Amniotic epithelial cell (primary cell): ENCODE measurements around the gene KATNBL1.
"Not testable (repeated sequence)": the region's sequence is repeated elsewhere in the genome, so short reads cannot be mapped to it uniquely, and the experiment has no call there.

Experiments used
- DNase-seq: peaks from one replicate; pipeline ENCODE4 v3.0.0-alpha.2; 2010; ENCODE audit warnings: low read depth

Gene KATNBL1

GRCh38 chr15:34193272-34193671 is 16.6 kb downstream of the KATNBL1 start:
- not testable (repeated sequence) for DNase-seq

GRCh38 chr15:34188711-34189110 is 21.2 kb downstream of the KATNBL1 start:
- no peak for DNase-seq

DNA sequence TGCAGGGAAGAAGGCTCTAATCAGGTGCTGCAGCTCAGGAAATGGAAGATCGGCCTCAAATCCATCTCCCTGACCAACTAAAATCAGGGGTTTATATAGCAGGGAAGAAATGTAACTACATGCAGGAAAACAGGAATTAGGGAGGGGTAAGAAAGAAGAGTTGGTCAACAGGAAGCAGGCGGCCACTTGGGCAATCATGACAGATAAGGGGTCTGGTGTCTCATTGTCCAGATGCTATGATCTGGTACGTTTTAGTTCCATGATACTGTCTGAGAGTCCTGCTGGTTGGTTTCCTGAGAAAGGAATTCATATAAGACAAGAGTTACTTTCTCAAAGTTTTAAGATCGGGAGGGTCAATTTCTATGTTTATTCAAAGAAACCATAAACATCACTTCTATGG is 24.2 kb downstream of the KATNBL1 start:
- DNase-seq = peak; percentile 49

GRCh38 chr15:34182942-34183341 is 27.0 kb downstream of the KATNBL1 start:
- DNase-seq = no peak

DNA sequence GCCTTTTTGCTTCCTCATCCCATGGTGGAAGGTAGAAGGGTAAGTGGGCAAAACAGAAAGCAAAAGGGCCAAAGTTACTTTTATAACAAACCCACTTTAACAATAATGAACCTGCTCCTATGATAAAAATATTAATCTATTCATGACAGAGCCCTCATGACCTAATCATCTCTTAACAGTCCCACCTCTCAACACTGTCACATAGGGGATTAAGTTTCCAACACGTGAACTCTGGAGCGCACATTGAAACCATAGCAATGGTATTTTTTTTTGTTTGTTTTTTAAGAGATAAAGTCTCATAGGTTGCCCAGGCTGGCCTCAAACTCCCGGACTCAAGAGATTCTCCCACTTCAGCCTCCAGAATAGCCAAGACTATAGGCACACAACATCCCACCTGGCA is 30.7 kb downstream of the KATNBL1 start:
- no peak for DNase-seq

DNA sequence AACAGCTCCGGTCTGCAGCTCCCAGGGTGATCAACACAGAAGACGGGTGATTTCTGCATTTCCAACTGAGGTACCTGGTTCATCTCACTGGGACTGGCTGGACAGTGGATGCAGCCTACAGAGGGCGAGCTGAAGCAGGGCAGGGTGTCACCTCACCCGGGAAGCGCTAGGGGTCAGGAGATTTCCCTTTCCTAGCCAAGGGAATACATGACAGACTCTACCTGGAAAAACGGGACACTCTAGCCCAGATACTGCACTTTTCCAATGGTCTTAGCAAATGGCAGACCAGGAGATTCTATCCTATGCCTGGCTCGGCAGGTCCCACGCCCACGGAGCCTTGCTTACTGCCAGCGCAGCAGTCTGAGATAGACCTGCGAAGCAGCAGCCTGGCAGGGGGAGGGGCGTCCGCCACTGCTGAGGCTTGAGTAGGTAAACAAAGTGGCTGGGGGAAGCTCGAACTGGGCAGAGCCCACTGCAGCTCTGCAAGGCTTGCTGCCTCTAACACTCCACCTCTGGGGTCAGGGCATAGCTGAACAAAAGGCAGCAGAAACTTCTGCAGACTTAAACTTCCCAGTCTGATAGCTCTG is 43.8 kb downstream of the KATNBL1 start:
- DNase-seq = not testable (repeated sequence)

DNA sequence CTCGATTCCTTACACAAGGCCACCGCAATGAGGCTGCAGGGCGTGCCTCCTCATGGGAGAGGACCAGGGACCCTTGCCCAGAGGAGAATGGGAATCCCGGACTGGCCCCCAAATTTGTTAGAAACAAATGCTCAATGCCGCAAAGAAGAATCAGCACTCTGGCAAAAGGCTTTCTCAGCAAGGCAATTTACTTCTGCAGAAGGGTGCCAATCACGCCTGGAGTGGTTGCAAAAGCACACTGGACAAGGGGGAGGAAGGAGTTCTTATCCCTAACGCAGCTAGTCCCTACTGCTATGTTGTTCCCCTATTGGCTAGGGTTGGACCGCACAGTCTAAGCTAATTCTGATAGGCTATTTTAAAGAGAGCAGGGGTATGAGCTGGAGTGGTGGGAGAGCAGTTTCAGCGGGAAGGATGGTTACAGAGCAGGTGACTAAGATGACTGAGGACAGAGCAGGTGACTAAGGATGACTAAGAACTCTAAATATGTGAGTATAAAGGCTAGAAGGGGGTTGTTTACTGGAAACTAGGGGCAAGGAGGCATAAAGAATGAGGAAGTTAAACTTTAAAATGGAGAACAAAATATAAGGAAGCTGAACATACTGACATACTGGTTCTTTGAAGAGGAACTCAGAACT is 48.5 kb downstream of the KATNBL1 start:
- peak; percentile 5 for DNase-seq

- no peak for DNase-seq
Observed at GRCh38 chr15:34160735-34161134, 49.2 kb downstream of the KATNBL1 start.

DNA sequence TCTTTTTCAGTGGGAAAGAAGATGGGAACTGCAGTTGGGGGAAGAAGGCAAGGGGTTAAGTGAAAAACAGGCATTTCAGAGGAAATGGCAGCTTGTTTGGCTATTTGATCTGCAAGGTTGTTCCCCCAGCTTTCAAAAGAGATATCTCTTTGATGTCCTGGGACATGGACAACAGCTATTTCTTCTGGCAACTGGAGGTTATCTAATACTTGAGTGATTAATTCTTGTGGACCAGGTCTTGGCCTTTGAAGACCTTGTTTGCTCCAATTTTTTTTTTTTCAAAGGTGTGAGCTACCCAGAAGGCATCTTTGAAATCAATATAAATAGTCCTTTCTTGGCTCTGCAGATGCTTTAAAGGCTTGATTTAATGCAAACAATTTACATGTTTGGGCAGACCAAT is 51.5 kb downstream of the KATNBL1 start:
- DNase-seq = no peak

DNA sequence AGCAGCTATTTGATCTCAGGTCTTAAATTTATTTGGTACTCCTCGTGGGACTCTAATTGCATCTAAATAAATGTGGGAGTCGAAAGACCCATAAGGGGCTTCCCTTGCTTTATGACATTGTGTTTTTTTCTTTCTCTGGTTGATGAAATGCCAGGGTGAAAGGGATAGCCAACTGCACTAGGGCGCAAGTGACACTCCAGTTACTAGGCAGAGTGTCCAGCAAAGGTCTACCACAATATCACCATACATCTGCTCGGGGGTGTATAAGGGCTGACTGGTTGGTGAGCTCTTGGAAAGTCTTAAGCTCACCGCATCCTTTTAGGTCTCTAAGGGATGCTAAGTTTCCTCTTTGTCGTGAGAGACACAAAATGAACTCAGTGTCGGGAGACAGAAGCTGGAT is 54.0 kb downstream of the KATNBL1 start:
- no peak for DNase-seq

DNA sequence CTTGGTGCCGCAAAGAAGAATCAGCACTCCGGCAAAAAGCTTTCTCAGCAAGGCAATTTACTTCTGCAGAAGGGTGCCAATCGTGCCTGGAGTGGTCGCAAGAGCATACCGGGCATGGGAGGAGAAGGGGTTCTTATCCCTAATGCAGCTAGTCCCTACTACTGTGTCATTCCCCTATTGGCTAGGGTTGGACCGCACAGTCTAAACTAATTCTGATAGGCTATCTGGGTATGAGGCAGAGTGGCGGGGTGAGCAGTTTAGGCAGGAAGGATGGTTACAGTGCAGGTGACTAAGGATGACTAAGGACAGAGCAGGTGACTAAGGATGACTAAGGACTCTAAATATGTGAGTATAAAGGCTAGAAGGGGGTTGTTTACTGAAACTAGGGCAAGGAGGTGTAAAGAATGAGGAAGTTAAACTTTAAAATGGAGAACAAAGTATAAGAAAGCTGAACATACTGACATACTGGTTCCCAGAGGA is 55.1 kb downstream of the KATNBL1 start:
- DNase-seq = peak; percentile 44

GRCh38 chr15:34147371-34148140 is 62.3 kb downstream of the KATNBL1 start:
- DNase-seq = peak; percentile 78

DNA sequence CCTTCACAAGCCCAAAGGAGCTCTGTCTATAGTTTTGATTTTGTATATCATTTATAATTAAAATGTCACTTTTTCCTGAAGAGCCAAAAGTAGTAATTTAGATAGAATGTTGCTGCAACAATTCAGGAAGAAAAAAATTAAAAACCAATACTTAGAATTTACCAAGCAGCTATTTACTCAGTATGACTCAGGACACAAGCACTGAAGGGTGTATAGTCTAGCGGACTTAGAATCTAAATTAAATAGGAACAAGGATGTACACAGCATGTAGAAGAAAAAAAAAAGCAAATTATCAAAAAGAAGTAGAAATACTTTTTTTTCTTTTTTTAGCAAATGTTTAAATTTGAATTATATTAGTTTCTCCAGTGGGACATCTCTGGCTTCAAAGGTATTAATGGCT is 76.4 kb downstream of the KATNBL1 start:
- no peak for DNase-seq

- DNase-seq = peak; percentile 24
Observed at GRCh38 chr15:34132881-34133280, 77.0 kb downstream of the KATNBL1 start.

DNA sequence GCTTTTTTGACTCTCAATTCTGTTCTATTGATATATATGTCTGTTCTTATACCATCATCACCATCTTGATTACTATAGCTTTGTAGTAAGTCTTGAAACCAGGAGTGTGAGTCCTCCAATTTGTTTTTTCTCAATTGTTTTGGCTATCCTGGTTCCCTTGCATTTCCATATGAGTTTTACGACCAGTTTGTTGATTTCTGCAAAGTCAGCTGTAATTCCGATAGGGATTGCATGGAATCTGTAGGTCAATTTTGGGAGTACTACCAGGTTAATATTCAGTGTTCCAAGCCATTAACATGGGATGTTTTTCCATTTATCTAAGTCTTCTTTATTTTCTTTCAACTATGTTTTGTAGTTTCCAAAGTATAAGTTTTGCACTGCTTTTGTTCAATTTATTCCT is 81.0 kb downstream of the KATNBL1 start:
- DNase-seq = no peak

DNA sequence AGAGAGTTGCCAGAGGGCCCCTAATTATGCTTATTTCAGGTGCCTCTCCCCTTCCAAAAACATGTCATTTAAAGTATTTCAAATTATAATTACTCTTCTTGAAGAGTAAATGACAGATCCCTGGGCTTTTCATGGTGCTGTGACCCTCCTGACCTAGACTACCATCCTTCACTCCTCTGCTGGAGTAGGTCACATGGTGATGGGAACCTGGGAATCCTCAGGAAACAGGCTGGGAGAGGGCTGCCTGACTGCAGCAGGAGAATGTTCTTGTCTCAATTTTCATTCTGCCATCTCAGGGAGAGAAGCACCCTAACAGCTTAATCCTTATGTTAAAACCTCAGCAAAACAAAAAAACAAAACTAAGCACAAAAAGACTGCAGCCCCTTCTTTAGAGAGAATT is 83.4 kb downstream of the KATNBL1 start:
- no peak for DNase-seq

GRCh38 chr15:34125945-34126344 is 84.0 kb downstream of the KATNBL1 start:
- DNase-seq = no peak

GRCh38 chr15:34124651-34125050 is 85.2 kb downstream of the KATNBL1 start:
- DNase-seq = no peak

- peak; percentile 95 for DNase-seq
Observed at GRCh38 chr15:34122771-34123183, 87.1 kb downstream of the KATNBL1 start.

- peak; percentile 8 for DNase-seq
Observed at GRCh38 chr15:34121786-34122185, 88.1 kb downstream of the KATNBL1 start.

DNA sequence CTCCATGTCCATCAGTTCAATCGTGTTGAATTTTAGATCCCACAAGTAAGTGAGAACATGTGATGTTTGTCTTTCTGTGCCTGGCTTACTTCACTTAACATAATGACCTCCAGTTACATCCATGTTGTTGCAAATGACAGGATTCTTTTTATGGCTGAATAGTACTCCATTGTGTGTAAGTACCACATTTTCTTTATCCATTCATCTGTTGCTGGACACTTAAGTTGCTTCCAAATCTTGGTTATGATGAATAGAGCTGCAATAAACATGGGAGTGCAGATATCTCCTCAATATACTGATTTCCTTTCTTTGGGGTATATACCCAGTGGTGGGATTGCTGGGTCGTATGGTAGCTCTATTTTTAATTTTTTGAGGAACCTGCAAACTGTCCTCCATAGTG is 89.5 kb downstream of the KATNBL1 start:
- not testable (repeated sequence) for DNase-seq

DNA sequence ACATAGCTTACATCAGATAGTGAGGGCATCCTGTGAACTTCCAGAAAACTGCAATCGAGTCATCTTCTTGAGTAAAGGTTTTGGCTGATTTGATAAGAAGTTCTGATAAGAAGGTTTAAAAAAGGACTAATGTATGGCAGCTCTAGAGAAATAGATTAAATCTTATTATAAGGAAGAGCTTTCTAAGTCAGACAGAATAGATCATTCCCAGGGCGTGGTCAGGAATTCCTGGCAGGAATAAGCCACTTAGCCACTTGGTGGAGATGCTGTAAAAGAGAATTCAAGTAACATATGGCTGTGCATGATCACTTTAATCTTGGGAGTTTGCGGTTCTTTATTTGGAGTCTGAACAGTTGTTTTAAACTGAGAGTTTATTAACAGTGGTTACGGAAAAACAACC is 90.6 kb downstream of the KATNBL1 start:
- DNase-seq = peak; percentile 51

DNA sequence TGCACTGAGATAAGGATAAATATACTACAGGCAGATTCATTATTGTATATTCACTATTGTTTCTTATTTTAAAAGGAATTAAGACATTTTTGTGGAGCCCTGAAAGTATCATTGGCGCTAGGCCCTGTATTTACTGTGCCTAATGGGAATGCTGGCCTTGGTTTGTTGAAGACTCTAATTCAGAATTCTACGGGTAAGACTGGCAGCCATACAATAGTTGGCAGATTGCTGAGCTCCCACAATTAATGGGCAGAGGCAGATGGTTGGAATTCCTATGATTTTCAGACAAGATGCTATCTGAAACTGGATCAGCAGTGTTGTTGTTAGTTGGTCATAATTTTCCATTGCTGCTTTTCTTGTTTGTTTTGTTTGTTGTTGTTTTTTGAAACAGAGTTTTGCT is 93.3 kb downstream of the KATNBL1 start:
- peak; percentile 33 for DNase-seq
